H9 (cell line): ENCODE data around the gene TSPEAR. TPM values are rescaled to one million over a fixed set of nuclear protein-coding genes. Genes with fewer than 3 reads are reported as not detected.

ENCODE experiments used
- DNase-seq: peaks from one replicate; pipeline ENCODE4 v3.0.0-alpha.2; 2017
- H2AFZ ChIP-seq: one replicate; pipeline ENCODE4 v1.6.1; 2013; ENCODE audit warnings: mild to moderate bottlenecking, low read length, control low read depth, moderate library complexity
- H2AK5ac ChIP-seq: 2 replicates; pipeline ENCODE4 v1.6.1; 2013; ENCODE audit warnings: low read length, control low read depth, mixed read lengths; ENCODE audit not compliant: insufficient read length
- H2BK120ac ChIP-seq: one replicate; pipeline ENCODE4 v1.6.1; 2013; ENCODE audit warnings: low read depth, mild to moderate bottlenecking, low read length, control low read depth, inconsistent platforms; ENCODE audit not compliant: poor library complexity, severe bottlenecking
- H2BK12ac ChIP-seq: 2 replicates; pipeline ENCODE4 v1.6.1; 2013; ENCODE audit warnings: low read length, control low read depth, mixed read lengths, low read depth; ENCODE audit not compliant: insufficient read length
- H2BK15ac ChIP-seq: 2 replicates; pipeline ENCODE4 v1.6.1; 2013; ENCODE audit warnings: low read depth, low read length, control low read depth
- H2BK20ac ChIP-seq: one replicate; pipeline ENCODE4 v1.6.1; 2013; ENCODE audit warnings: low read depth, mild to moderate bottlenecking, low read length, control low read depth, inconsistent platforms; ENCODE audit not compliant: poor library complexity, severe bottlenecking
- H2BK5ac ChIP-seq: 2 replicates; pipeline ENCODE4 v1.6.1; 2013; ENCODE audit warnings: low read length, control low read depth, mixed read lengths; ENCODE audit not compliant: insufficient read length
- H3K14ac ChIP-seq: 2 replicates; pipeline ENCODE4 v1.6.1; 2013; ENCODE audit warnings: low read length, control low read depth; ENCODE audit not compliant: insufficient read depth
- H3K18ac ChIP-seq: 2 replicates; pipeline ENCODE4 v1.6.1; 2013; ENCODE audit warnings: low read depth, mild to moderate bottlenecking, mixed read lengths, low read length, control low read depth; ENCODE audit not compliant: insufficient read length
- H3K23ac ChIP-seq: 2 replicates; pipeline ENCODE4 v1.6.1; 2013; ENCODE audit warnings: low read length, control low read depth, mixed read lengths, low read depth; ENCODE audit not compliant: insufficient read length
- H3K23me2 ChIP-seq: 2 replicates; pipeline ENCODE4 v1.6.1; 2013; ENCODE audit warnings: low read depth, mild to moderate bottlenecking, mixed read lengths, low read length, control low read depth; ENCODE audit not compliant: insufficient read length, poor library complexity, severe bottlenecking
- H3K27ac ChIP-seq: 2 replicates; pipeline ENCODE4 v1.5.1; 2013; ENCODE audit warnings: low read length, control low read depth, mixed read lengths, low read depth; ENCODE audit not compliant: insufficient read length
- H3K27me3 ChIP-seq: 2 replicates; pipeline ENCODE4 v1.6.1; 2013; ENCODE audit warnings: low read length, control low read depth, inconsistent platforms; ENCODE audit not compliant: insufficient read depth
- H3K4ac ChIP-seq: 2 replicates; pipeline ENCODE4 v1.6.1; 2013; ENCODE audit warnings: low read depth, mild to moderate bottlenecking, control low read depth, inconsistent platforms, low read length, moderate library complexity
- H3K4me1 ChIP-seq: 2 replicates; pipeline ENCODE4 v1.6.1; 2013; ENCODE audit warnings: low read length, control low read depth, inconsistent platforms; ENCODE audit not compliant: insufficient read depth
- H3K4me2 ChIP-seq: 2 replicates; pipeline ENCODE4 v1.6.1; 2013; ENCODE audit warnings: low read length, control low read depth, mixed read lengths; ENCODE audit not compliant: insufficient read length, insufficient read depth
- H3K56ac ChIP-seq: 2 replicates; pipeline ENCODE4 v1.6.1; 2013; ENCODE audit warnings: low read depth, mild to moderate bottlenecking, mixed read lengths, low read length, control low read depth; ENCODE audit not compliant: insufficient read length
- H3K79me1 ChIP-seq: 2 replicates; pipeline ENCODE4 v1.6.1; 2013; ENCODE audit warnings: low read depth, mild to moderate bottlenecking, moderate library complexity, low read length, control low read depth, inconsistent platforms; ENCODE audit not compliant: insufficient read depth, poor library complexity, severe bottlenecking
- H3K79me2 ChIP-seq: 2 replicates; pipeline ENCODE4 v1.6.1; 2013; ENCODE audit warnings: low read length, control low read depth, inconsistent platforms; ENCODE audit not compliant: insufficient read depth
- H3K9ac ChIP-seq: 2 replicates; pipeline ENCODE4 v1.6.1; 2013; ENCODE audit warnings: low read length, control low read depth, mixed read lengths; ENCODE audit not compliant: insufficient read length; ENCODE audit errors: extremely low read depth
- H3K9me3 ChIP-seq: one replicate; pipeline ENCODE4 v1.6.1; 2013; ENCODE audit warnings: low read depth, low read length, inconsistent platforms; ENCODE audit not compliant: control insufficient read depth
- H3T11ph ChIP-seq: one replicate; pipeline ENCODE4 v1.6.1; 2013; ENCODE audit warnings: mild to moderate bottlenecking, low read length, control low read depth, inconsistent platforms
- H4K20me1 ChIP-seq: one replicate; pipeline ENCODE4 v1.6.1; 2013; ENCODE audit not compliant: control insufficient read depth, insufficient read length, insufficient read depth
- H4K5ac ChIP-seq: 2 replicates; pipeline ENCODE4 v1.6.1; 2013; ENCODE audit warnings: low read depth, mild to moderate bottlenecking, mixed read lengths, low read length, control low read depth; ENCODE audit not compliant: insufficient read length
- H4K8ac ChIP-seq: replicated peaks from 2 replicates; pipeline ENCODE4 v1.6.1; 2013; ENCODE audit warnings: low read length, control low read depth, mixed read lengths, low read depth; ENCODE audit not compliant: insufficient read length
- H4K91ac ChIP-seq: 2 replicates; pipeline ENCODE4 v1.6.1; 2013; ENCODE audit warnings: low read depth, mild to moderate bottlenecking, moderate library complexity, mixed read lengths, low read length, control low read depth; ENCODE audit not compliant: insufficient read length
- H3K27ac Mint-ChIP-seq, 3 experiments: 2 replicates in 2 of 3; 3 replicates in 1 of 3; pipeline ENCODE4 v1.8.0; 2020 to 2021; ENCODE audit warnings: mixed read lengths in 3 of 3, mild to moderate bottlenecking in 1 of 3, moderate library complexity in 1 of 3
- H3K27me3 Mint-ChIP-seq: 2 replicates; pipeline ENCODE4 v1.8.0; 2021; ENCODE audit warnings: low read depth, mild to moderate bottlenecking, moderate library complexity, mixed read lengths
- H3K36me3 Mint-ChIP-seq, 3 experiments: 2 replicates in 2 of 3; 3 replicates in 1 of 3; pipeline ENCODE4 v1.8.0; 2020 to 2021; ENCODE audit warnings: low read depth in 3 of 3, mixed read lengths in 3 of 3; ENCODE audit not compliant: insufficient read depth in 1 of 3
- H3K4me1 Mint-ChIP-seq, 2 experiments: 2 replicates each; pipeline ENCODE4 v1.8.0; 2020; ENCODE audit warnings: mixed read lengths in 2 of 2
- H3K4me3 Mint-ChIP-seq, 2 experiments: 2 replicates in 1 of 2; 3 replicates in 1 of 2; pipeline ENCODE4 v1.8.0; 2020 to 2021; ENCODE audit warnings: mild to moderate bottlenecking in 2 of 2, mixed read lengths in 2 of 2, moderate library complexity in 1 of 2
- H3K9me3 Mint-ChIP-seq, 2 experiments: 2 replicates in 1 of 2; 3 replicates in 1 of 2; pipeline ENCODE4 v1.8.0; 2020; ENCODE audit warnings: mild to moderate bottlenecking in 2 of 2, mixed read lengths in 2 of 2, moderate library complexity in 1 of 2
- WGBS: extraction: QIAGEN DNeasy Blood & Tissue Kit; methylation state at CpG from one replicate; pipeline ENCODE4 v1.1.7; 2013; ENCODE audit warnings: missing lambda C conversion rate, low lambda C conversion rate, mixed read lengths; ENCODE audit not compliant: insufficient read length; ENCODE audit errors: extremely low coverage; 5-methylcytosine and 5-hydroxymethylcytosine counted together
- total RNA-seq: library from RNA; stranded (reverse); gene quantifications from 2 replicates; pipeline ENCODE4 v1.2.1, GENCODE V29; 2021
- TF ChIP-seq, protein P1 (sequence below): fragments of 200-600 bp; sonication (generic); conservative IDR thresholded peaks from 3 replicates; pipeline ENCODE4 v1.8.0; 2021; ENCODE audit warnings: antibody characterized with exemption, mild to moderate bottlenecking

TSPEAR gene
- total RNA-seq, 1 experiment from 2014 or later = 1.3 TPM

DNA sequence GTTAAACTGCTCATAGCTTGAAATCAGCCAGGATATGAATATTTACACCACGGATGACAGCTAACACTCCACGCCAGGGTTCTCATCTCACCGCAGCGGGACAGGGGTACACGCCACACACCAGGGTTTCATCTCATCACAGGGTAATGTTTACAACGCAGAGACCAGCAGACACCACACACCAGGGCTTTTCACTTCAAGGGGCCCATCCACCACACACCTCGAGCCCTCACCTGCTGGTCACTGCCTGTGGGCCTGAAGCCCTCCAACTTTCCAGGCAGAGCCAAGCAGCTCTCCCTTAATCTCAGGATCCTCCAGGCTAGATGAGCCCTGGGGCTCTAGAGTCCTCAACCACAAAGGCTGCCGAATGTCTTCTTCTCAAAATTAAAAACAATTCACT is 15.7 kb downstream of the TSPEAR start:
- H3K79me2 ChIP-seq = no peaks in the 10 kb centered on the region
- no peak overlapping the region for H2BK20ac ChIP-seq
- H3T11ph ChIP-seq = no peak overlapping the region
- no peak overlapping the region for H4K91ac ChIP-seq
- Mint-ChIP-seq H3K4me3 (no peak overlapping the region), H3K4me1 (peaks cover 52 to 53% of the 10 kb centered on the region in 2 experiments), H3K9me3 (peaks cover 17 to 18% of the 10 kb centered on the region in 2 experiments), H3K36me3 (peaks cover 7 to 19% (median 7%) of the 10 kb centered on the region in 3 experiments; a peak in 6 of 7 replicates), H3K27me3 (peaks cover 5% of the 10 kb centered on the region; the same call in 1 of the 2 replicates), H3K27ac (0 out of 7 replicates have a peak overlapping the region, but pooled peaks of 1 of the 3 experiments have one; percentile 18)
- H3K9me3 ChIP-seq = no peaks in the 10 kb centered on the region
- H3K4me1 ChIP-seq = peaks cover 4% of the 10 kb centered on the region; the same call in 1 of the 2 replicates
- H2AFZ ChIP-seq = no peak overlapping the region
- no peaks in the 10 kb centered on the region for H3K23me2 ChIP-seq
- H3K4ac ChIP-seq = no peak overlapping the region
- H2BK15ac ChIP-seq = no peak overlapping the region
- no peak overlapping the region for H4K8ac ChIP-seq
- H4K20me1 ChIP-seq = no peaks in the 10 kb centered on the region
- no CpG with 5 or more reads among the region's 8 CpGs for WGBS
- H2BK12ac ChIP-seq = no peak overlapping the region
- H4K5ac ChIP-seq = no peak overlapping the region
- H3K23ac ChIP-seq = no peak overlapping the region
- no peak overlapping the region for H2BK5ac ChIP-seq
- H3K14ac ChIP-seq = no peak overlapping the region
- H3K4me2 ChIP-seq = no peak overlapping the region
- H3K27ac ChIP-seq = no peak overlapping the region
- TF ChIP-seq, protein P1, sequence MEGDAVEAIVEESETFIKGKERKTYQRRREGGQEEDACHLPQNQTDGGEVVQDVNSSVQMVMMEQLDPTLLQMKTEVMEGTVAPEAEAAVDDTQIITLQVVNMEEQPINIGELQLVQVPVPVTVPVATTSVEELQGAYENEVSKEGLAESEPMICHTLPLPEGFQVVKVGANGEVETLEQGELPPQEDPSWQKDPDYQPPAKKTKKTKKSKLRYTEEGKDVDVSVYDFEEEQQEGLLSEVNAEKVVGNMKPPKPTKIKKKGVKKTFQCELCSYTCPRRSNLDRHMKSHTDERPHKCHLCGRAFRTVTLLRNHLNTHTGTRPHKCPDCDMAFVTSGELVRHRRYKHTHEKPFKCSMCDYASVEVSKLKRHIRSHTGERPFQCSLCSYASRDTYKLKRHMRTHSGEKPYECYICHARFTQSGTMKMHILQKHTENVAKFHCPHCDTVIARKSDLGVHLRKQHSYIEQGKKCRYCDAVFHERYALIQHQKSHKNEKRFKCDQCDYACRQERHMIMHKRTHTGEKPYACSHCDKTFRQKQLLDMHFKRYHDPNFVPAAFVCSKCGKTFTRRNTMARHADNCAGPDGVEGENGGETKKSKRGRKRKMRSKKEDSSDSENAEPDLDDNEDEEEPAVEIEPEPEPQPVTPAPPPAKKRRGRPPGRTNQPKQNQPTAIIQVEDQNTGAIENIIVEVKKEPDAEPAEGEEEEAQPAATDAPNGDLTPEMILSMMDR = no peak
- no peak overlapping the region for H3K9ac ChIP-seq
- peak; percentile 16 for DNase-seq
- no peak overlapping the region for H3K56ac ChIP-seq
- H2BK120ac ChIP-seq = no peak overlapping the region
- no peak overlapping the region for H3K18ac ChIP-seq
- H2AK5ac ChIP-seq = no peak overlapping the region
- no peaks in the 10 kb centered on the region; the same call in 1 of the 2 replicates for H3K27me3 ChIP-seq
- no peaks in the 10 kb centered on the region for H3K79me1 ChIP-seq
